HCT116 (cell line): Measurements from ENCODE around the gene PIBF1. TPM values are rescaled to one million over a fixed set of nuclear protein-coding genes. Genes with fewer than 3 reads are reported as not detected.

ENCODE experiments used
- ATAC-seq: fragments of 200-7000 bp; cut with Tn5 transposase; 2 replicates; pipeline ENCODE4 v1.9.1; 2020; ENCODE audit warnings: mild to moderate bottlenecking, moderate library complexity
- BruUV-seq: library from RNA; stranded (reverse); fragments of 400-500 nt; replicated peaks from 2 replicates; lab custom pipeline; 2021; lab: Mats Ljungman, UMichigan
- CTCF ChIA-PET: fragments of 300-600 bp; sonication (Branson Sonifier 250); formaldehyde crosslinking; loops from one replicate; lab custom pipeline; 2021; ENCODE audit warnings: antibody characterized with exemption; lab: Charles Lee
- POLR2A ChIA-PET: fragments of 300-600, 350-600 bp; sonication (Branson Sonifier 250); formaldehyde crosslinking; loops from one replicate; lab custom pipeline; 2021; ENCODE audit warnings: antibody characterized with exemption; lab: Charles Lee
- RAD21 ChIA-PET, 2 experiments: fragments of 300-600 bp; sonication (Branson Sonifier 250); formaldehyde crosslinking; loops; one replicate each; lab custom pipeline; 2023; ENCODE audit warnings: low total read pairs in 2 of 2; ENCODE audit not compliant: uncharacterized antibody in 2 of 2, unreplicated experiment in 2 of 2, low non-redundant PET in 1 of 2; lab: Charles Lee
- DNase-seq: peaks from one replicate; pipeline ENCODE4 v3.0.0-alpha.2; 2010; ENCODE audit warnings: low read depth, low spot score
- H2AFZ ChIP-seq: fragments of 200-600 bp; shearing (Covaris generic), sonication (generic); 2 replicates; pipeline ENCODE4 v1.6.1; 2017; ENCODE audit warnings: low read depth, mixed run types, mixed read lengths, antibody characterized with exemption, low read length; ENCODE audit not compliant: poor library complexity, severe bottlenecking
- H3K27ac ChIP-seq: 2 replicates; pipeline ENCODE4 v1.5.1; 2012; ENCODE audit warnings: low read depth, low read length
- H3K27me3 ChIP-seq: fragments of 200-600 bp; sonication (generic); 2 replicates; pipeline ENCODE4 v1.6.1; 2016; ENCODE audit warnings: mixed run types, low read length, mixed read lengths; ENCODE audit not compliant: insufficient read depth
- H3K36me3 ChIP-seq, 2 experiments: fragments of 200-500 bp in 1 of 2; fragments of 200-600 bp in 1 of 2; sonication (Bioruptor generic) in 1 of 2; sonication (generic) in 1 of 2; 2 replicates each; pipeline versions ENCODE4 v1.5.1 to v1.6.1; 2014 to 2016; ENCODE audit warnings: low read length in 2 of 2, inconsistent platforms in 1 of 2, mixed read lengths in 1 of 2, mixed run types in 1 of 2; ENCODE audit not compliant: insufficient read depth in 2 of 2, control insufficient read depth in 1 of 2
- H3K4me1 ChIP-seq, 2 experiments: fragments of 200-600 bp in 1 of 2; sonication (generic) in 1 of 2; 2 replicates each; pipeline versions ENCODE4 v1.5.1 to v1.6.1; 2012 to 2017; ENCODE audit warnings: low read length in 2 of 2, inconsistent platforms in 1 of 2, mild to moderate bottlenecking in 1 of 2, mixed read lengths in 1 of 2, mixed run types in 1 of 2, moderate library complexity in 1 of 2; ENCODE audit not compliant: insufficient read depth in 2 of 2, control insufficient read depth in 1 of 2
- H3K4me2 ChIP-seq: fragments of 200-600 bp; sonication (generic); 2 replicates; pipeline ENCODE4 v1.6.1; 2017; ENCODE audit warnings: mixed run types, low read length, mixed read lengths
- H3K4me3 ChIP-seq, 2 experiments: fragments of 200-600 bp in 1 of 2; sonication (generic) in 1 of 2; replicated peaks in 1 of 2; 2 replicates each; pipeline ENCODE4 v1.5.1; 2011 to 2016; ENCODE audit warnings: low read length in 2 of 2, control low read depth in 1 of 2, low read depth in 1 of 2, mild to moderate bottlenecking in 1 of 2, mixed read lengths in 1 of 2, mixed run types in 1 of 2
- H3K79me2 ChIP-seq: fragments of 200-600 bp; sonication (generic); 2 replicates; pipeline ENCODE4 v1.6.1; 2017; ENCODE audit warnings: mild to moderate bottlenecking, mixed run types, low read length, moderate library complexity, mixed read lengths; ENCODE audit not compliant: insufficient read depth
- H3K9ac ChIP-seq: fragments of 200-600 bp; sonication (generic); 2 replicates; pipeline ENCODE4 v1.6.1; 2016; ENCODE audit warnings: low read length, mixed read lengths
- H3K9me2 ChIP-seq: fragments of 200-600 bp; sonication (generic), shearing (Covaris generic); 2 replicates; pipeline ENCODE4 v1.6.1; 2017; ENCODE audit warnings: mixed run types, mild to moderate bottlenecking, moderate library complexity; ENCODE audit not compliant: insufficient read depth
- H3K9me3 ChIP-seq, 2 experiments: fragments of 200-500 bp in 1 of 2; fragments of 200-600 bp in 1 of 2; sonication (Bioruptor generic) in 1 of 2; sonication (generic) in 1 of 2; 2 replicates each; pipeline ENCODE4 v1.6.1; 2014 to 2017; ENCODE audit warnings: low read length in 2 of 2, mixed read lengths in 2 of 2, inconsistent platforms in 1 of 2, low read depth in 1 of 2, mild to moderate bottlenecking in 1 of 2, mixed run types in 1 of 2, moderate library complexity in 1 of 2; ENCODE audit not compliant: control insufficient read depth in 1 of 2, insufficient read depth in 1 of 2
- H4K20me1 ChIP-seq: fragments of 200-600 bp; sonication (generic), shearing (Covaris generic); 2 replicates; pipeline ENCODE4 v1.6.1; 2017; ENCODE audit warnings: mixed run types, mild to moderate bottlenecking, moderate library complexity; ENCODE audit not compliant: insufficient read depth
- JUND ChIP-seq: IDR thresholded peaks from 2 replicates; pipeline ENCODE4 v1.6.1; 2012
- REST ChIP-seq: IDR thresholded peaks from 2 replicates; pipeline ENCODE4 v1.6.1; 2012; ENCODE audit warnings: low read depth
- SRF ChIP-seq: IDR thresholded peaks from 2 replicates; pipeline ENCODE4 v1.6.1; 2012; ENCODE audit warnings: low read depth
- intact Hi-C: fragments of 100-400 bp; cut with micrococcal nuclease; formaldehyde crosslinking; loops from 2 replicates; pipeline ENCODE4 v1.10.0; 2022
- total RNA-seq: library from RNA; stranded (reverse); gene quantifications from one replicate; pipeline ENCODE4 v1.2.1, GENCODE V29; 2021; ENCODE audit not compliant: unreplicated experiment

Gene PIBF1
- total RNA-seq, 1 experiment from 2014 or later, result 21.1 TPM

GRCh38 chr13:73058432-73058735 lies 276.5 kb downstream of the PIBF1 start:
- ChIA-PET POLR2A (interaction anchor here (0.7 to 1.9 kb wide), 6 partner anchors 10 to 363 kb away, joined by 3 to 8 read pairs (median 4); no protein-coding TSS in a partner anchor), RAD21 (no interaction called here), CTCF (interaction anchor here (1.4 kb wide), 1 partner anchor 218 kb away, joined by 3 read pairs; no protein-coding TSS in a partner anchor)
- Histone ChIP-seq H3K79me2 (peaks cover 43% of the 10 kb centered on the region), H3K27me3 (no peaks in the 10 kb centered on the region), H3K9me3 (no peaks in the 10 kb centered on the region), H3K4me3 (peak overlapping the region; percentile 48 to 75), H3K27ac (peak overlapping the region; percentile 38; the same call in 1 of the 2 replicates), H4K20me1 (peaks cover 4% of the 10 kb centered on the region; the same call in 1 of the 2 replicates), H3K9me2 (no peaks in the 10 kb centered on the region), H3K36me3 (peaks cover 6 to 12% of the 10 kb centered on the region in 2 experiments), H3K4me2 (peak overlapping the region; percentile 90), H3K9ac (peak overlapping the region; percentile 60), H2AFZ (peak overlapping the region; percentile 59), H3K4me1 (peaks cover 34 to 61% of the 10 kb centered on the region in 2 experiments)
- intact Hi-C loops, result loop anchor here (5.0 kb wide), 2 partner anchors 216 to 649 kb away; no protein-coding TSS in a partner anchor
- DNase-seq (no peak), ATAC-seq (no peak)
- TF ChIP-seq REST, result no peak
- TF ChIP-seq JUND, result 0 out of 2 replicates have a peak, but pooled peaks have one; percentile 3
- no peak for TF ChIP-seq SRF
- BruUV-seq, result no TSS peak
